Stomach (tissue), 4 donors: ENCODE data around the gene ATP6V0C.

Experiments used
- EP300 ChIP-seq: sonication (generic); formaldehyde crosslinking; IDR thresholded peaks from one replicate; pipeline ENCODE4 v1.6.1; 2017; ENCODE audit warnings: antibody characterized with exemption
- POLR2A ChIP-seq, 4 donors: fragments of 450-650 bp; IDR thresholded peaks; one replicate each; pipeline ENCODE4 v1.6.1; 2016; ENCODE audit warnings: antibody characterized with exemption in 4 of 4, control low read depth in 2 of 4, mild to moderate bottlenecking in 1 of 4, moderate library complexity in 1 of 4
- POLR2AphosphoS5 ChIP-seq, 3 donors: sonication (generic); formaldehyde crosslinking; IDR thresholded peaks; one replicate each; pipeline ENCODE4 v1.6.1; 2016; ENCODE audit warnings: antibody characterized with exemption in 3 of 3
- TF ChIP-seq, protein P1 (sequence below), 7 experiments: fragments of 450-650 bp in 4 of 7; fragments of 200-600 bp in 3 of 7; sonication (generic) in 3 of 7; IDR thresholded peaks; one replicate each; pipeline ENCODE4 v1.5.1; 2016 to 2019; ENCODE audit warnings: antibody characterized with exemption in 7 of 7, control low read depth in 2 of 7, mild to moderate bottlenecking in 1 of 7

DNA sequence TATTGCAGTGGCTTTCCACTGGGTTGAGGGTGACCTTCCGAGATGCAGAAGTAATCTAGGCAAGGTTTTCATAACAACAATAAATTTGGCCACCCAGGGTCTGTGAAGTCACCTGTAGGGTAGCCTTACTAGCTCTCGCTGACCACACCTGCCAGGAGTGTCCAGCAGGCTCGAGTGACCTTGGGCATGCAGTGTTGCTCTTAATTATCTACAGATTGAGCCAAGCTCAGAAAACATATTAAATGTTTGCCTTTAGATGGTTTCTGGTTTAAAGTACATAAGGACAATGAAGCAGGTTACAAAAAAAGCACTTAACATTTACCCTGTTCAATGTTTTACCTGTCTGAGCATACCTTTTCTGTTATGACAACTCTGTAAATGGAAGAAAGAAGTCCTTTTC, 37.0 kb upstream of the ATP6V0C start:
- TF ChIP-seq, protein P1, sequence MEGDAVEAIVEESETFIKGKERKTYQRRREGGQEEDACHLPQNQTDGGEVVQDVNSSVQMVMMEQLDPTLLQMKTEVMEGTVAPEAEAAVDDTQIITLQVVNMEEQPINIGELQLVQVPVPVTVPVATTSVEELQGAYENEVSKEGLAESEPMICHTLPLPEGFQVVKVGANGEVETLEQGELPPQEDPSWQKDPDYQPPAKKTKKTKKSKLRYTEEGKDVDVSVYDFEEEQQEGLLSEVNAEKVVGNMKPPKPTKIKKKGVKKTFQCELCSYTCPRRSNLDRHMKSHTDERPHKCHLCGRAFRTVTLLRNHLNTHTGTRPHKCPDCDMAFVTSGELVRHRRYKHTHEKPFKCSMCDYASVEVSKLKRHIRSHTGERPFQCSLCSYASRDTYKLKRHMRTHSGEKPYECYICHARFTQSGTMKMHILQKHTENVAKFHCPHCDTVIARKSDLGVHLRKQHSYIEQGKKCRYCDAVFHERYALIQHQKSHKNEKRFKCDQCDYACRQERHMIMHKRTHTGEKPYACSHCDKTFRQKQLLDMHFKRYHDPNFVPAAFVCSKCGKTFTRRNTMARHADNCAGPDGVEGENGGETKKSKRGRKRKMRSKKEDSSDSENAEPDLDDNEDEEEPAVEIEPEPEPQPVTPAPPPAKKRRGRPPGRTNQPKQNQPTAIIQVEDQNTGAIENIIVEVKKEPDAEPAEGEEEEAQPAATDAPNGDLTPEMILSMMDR (IDR thresholded peaks at IDR 0.05): no peak
- TF ChIP-seq POLR2AphosphoS5 (IDR thresholded peaks at IDR 0.05) (no peak), POLR2A (IDR thresholded peaks at IDR 0.05) (no peak), EP300 (no peak)
